GM21423 (cell line): ENCODE data around the gene CC2D2A.
"Not testable (repeated sequence)": the region's sequence is repeated elsewhere in the genome, so short reads cannot be mapped to it uniquely, and the experiment has no call there.

Experiments
- ATAC-seq: cut with Tn5 transposase; IDR thresholded peaks from one replicate; pipeline ENCODE4 v1.9.1; 2021; ENCODE audit warnings: mild to moderate bottlenecking, moderate library complexity; ENCODE audit not compliant: unreplicated experiment

Gene CC2D2A

GRCh38 chr4:15513545-15513944 is 43.9 kb downstream of the CC2D2A start:
- no peak for ATAC-seq

GRCh38 chr4:15515106-15515505 is 45.4 kb downstream of the CC2D2A start:
- no peak for ATAC-seq

DNA sequence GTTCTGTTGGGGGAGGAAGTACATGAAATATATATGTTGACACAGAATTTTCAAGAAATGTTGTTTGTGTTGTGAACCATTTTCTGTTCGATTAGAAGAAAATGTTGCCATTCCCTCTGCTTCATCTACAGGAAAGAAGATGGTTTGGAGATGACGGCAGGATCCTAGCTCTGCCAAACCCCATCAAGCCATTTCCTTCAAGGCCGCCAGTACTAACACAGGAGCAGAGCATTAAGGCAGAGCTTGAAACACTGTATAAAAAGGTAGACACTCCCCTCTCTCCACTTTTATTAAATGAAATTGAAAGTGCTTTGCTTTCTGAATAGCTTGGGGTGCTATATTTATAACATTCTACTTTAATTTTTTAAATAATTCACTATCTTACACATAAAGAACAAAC is 46.8 kb downstream of the CC2D2A start:
- no peak for ATAC-seq

DNA sequence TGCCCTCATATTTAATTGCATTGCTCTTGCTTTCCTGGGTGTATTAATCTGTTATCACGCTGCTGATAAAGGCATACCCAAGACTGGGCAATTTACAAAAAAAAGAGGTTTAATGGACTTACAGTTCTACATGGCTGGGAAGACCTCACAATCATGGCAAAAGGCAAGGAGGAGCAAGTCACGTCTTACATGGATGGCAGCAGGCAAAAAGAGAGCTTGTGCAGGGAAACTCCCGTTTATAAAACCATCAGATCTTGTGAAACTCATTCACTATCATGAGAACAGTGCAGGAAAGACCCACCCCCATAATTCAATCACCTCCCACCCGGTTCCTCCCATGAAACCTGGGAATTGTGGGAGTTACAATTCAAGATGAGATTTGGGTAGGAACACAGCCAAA is 48.0 kb downstream of the CC2D2A start:
- not testable (repeated sequence) for ATAC-seq

DNA sequence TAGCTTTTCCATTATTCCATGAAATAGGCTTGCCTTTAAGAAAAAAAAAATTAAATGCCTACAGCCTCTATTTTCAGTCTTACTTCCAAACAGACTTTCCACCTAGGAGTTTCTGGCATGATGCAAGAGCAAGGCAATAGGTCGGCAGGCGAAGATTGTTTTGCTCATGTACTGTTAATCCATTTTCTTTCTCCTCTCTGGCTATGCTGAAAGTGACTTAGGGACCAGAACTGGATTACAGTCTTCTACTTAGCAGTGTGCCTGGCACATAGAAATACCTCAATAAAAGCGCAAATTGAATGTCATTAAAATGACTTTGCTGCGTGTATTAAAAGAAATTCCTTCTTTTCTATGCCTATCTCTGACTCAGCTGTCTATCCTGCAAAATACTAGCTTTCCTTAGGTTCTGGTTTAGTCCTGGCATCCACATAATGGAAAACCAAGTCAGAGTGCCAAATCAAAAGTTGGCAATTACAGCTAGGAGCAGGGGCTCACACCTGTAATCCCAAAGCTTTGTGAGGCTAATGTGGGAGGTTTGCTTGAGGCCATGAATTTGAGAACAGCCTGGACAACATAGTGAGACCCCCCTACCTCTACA is 51.9 kb downstream of the CC2D2A start:
- ATAC-seq: no peak

DNA sequence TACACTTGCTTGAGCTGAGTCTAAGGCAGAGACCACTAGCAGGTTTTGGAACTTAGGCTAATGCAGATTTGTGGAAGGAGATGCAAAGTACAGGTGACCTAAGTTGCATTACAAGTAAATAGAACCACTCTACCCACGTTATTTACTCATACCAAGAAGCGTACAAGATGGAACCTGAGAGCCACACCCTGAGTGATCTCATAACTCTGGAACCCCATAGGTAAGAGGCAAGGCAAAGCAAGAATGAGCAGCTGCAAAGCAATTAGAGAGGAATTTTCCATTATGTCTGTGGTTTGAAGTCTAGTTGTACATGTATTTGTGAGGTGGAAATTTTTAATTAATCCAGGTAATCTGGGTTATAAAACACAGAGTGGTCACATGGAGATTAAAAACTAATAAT is 55.4 kb downstream of the CC2D2A start:
- ATAC-seq: no peak

- ATAC-seq: no peak
These were observed 57.4 kb downstream of the CC2D2A start for GRCh38 chr4:15526924-15527592.

DNA sequence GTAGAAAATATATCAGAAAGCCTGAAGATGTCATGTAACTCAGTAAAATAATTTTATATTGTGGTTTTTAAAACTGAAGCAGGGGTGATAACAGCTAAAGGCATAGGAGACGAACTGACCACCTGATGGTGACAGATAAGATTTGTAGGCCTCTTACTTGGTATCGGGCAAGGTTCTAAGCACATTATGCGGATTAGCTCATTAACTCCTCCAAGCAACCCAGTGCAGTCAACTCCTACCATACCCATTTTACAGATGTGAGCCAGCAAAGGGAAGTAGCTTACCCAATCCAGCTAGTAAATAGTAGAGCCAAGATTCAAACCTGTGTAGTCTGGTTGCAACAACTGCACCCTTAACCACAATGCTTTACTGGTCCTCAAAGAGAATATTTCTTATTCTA is 62.1 kb downstream of the CC2D2A start:
- ATAC-seq: no peak

DNA sequence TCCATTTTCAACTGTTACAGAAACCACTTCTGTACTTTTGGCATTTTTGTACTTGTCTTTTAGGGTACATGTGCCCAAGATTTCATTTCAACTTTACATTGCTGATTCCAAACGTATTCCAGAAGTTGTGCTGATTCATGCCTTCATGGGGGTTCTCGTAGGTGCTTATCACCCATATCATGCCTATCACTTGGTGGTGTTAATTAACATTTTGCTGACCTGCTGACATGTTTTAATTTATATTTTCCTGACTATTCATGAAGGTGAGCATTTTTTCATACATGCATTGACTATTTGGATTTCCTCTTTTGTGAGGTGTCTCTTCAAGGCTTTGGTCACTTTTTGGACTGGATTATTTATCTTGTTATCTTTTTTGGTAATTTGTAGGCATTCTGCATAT is 64.1 kb downstream of the CC2D2A start:
- ATAC-seq: no peak

DNA sequence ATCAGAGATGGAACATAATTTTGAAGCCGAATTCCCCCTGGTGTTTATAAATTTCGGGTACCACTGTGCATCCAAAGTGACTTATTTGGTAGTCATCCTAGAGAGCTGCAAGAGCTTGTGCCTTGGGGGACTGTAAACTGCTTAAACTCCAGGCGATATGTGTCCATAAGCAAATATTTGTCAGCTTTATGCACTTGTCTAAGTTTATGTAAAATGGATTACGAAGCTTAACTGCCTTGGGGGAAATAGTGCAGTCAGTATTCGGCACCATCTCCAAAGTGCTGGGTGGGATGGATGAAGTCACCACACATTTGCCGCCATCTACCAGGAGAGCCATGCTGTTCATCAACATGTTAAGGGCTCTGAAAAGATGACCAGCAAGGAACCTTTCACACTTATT is 65.9 kb downstream of the CC2D2A start:
- ATAC-seq: no peak

DNA sequence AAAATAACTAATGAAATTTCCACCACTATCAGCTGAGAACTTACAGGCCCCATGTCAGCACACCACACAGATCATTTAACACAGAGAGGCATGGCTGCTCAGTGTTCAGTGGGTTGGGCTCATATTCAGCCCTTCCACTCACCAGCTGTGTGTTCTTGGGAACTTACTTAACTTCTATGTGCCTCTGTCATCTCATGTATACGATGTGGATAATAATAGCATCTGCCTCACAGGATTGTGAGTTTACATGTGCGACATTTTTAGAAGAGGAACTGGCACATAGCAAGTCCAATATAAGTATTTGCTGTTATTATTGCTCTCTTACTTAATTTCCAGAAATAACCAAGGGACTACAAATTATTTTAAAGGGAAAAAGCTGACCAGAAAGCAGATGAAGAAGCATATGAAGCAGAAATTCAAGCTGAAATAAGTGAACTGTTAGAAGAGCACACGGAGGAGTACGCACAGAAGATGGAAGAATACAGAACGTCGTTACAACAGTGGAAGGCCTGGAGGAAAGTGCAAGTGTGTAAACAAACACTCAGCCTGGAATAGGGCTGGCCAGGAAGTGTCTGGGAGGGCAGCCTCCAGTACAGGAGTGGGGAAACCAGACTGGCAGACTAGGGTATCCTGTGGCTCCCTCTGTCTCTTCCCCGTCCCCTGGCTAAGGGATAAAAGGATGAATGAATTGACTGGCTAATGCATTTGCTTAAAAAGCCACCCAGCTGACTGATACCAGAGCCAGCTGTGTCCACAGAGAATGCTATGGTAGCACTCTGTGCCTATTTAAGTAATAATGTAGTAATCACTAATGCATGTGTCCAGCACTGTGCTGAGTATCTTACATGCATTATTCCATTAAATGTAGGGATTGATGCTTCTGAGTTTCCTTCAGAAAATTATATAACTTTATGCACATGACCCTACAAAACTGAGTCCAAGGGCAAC is 67.1 kb downstream of the CC2D2A start:
- ATAC-seq: no peak

GRCh38 chr4:15541941-15542340 is 72.3 kb downstream of the CC2D2A start:
- ATAC-seq: no peak

GRCh38 chr4:15542760-15543159 is 73.1 kb downstream of the CC2D2A start:
- ATAC-seq: no peak

DNA sequence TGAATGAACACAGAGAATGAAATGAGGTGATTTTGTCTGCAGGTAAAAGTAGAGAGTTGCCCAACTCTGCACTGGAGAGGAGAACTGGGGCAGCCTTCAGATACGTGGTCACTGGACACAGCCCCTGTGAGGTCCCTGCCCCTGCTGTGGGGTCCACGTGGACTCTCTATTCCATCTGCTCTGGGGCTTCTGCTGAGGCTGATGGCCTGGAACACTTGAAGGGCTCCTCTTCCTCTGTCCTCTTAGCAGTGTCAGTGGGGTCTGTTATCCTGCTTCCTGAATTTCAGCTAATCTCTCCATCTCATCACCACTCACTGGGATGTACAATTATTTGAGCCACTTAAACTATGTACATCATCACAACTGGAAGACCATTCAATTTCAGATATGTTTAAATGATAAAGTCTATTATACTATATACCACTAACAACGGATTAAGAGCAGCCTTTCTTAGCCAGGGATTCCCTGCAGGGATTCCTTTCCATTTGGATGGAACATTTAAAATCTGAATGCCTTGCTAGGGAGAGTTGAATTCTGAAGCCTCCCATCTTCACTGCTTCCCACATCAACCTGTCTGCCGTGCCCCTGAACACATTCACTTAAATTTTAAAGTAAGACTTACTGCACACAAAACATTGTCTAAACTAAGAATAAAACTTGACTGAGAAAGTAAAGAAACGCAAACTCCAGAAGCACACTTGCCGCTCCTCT is 74.0 kb downstream of the CC2D2A start:
- no peak for ATAC-seq

DNA sequence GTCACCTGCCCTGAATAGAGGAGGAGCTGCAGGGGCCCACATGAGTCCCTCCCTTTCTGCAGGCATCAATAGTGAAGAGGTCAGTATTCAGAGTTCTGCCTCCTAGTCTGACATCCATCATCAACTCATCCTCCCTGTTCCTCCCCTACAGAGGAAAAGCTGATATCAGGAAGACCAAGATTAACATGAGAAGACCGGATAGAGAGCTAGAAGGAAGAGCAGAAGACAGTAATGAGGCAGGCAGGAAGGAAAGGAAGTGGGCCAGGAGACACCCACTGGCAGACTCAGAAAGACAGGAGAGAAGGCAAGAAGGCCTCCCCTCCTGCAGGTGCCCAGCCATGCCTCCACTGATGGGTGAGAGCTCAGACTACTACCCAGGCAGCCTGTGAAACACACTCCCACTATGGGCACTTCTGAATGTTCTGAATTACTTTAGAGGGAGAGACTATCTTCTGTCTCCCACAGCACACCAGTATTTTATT is 74.6 kb downstream of the CC2D2A start:
- no peak for ATAC-seq

DNA sequence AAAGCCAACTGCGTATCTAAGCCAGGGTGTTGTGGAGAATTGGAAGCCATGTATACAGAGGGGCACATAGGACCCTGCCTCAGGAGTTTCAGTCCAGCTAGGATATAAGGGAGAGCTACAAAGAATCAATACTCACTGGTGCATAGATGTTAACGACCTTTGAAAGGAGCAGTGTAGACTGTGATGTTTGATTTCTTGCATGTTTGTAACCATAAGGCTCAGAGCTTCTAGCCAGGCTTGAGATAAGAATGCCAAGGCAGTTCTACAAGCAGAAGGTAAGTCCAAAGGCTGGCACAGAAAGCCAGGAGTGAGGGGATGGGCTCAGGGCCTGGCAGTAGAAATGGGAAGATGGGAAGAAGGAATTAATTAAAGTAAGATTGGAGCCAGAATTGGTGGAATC is 75.7 kb downstream of the CC2D2A start:
- ATAC-seq: no peak

- ATAC-seq: no peak
These were observed 77.7 kb downstream of the CC2D2A start for GRCh38 chr4:15547392-15547791.

GRCh38 chr4:15550491-15550890 is 80.8 kb downstream of the CC2D2A start:
- ATAC-seq: no peak

DNA sequence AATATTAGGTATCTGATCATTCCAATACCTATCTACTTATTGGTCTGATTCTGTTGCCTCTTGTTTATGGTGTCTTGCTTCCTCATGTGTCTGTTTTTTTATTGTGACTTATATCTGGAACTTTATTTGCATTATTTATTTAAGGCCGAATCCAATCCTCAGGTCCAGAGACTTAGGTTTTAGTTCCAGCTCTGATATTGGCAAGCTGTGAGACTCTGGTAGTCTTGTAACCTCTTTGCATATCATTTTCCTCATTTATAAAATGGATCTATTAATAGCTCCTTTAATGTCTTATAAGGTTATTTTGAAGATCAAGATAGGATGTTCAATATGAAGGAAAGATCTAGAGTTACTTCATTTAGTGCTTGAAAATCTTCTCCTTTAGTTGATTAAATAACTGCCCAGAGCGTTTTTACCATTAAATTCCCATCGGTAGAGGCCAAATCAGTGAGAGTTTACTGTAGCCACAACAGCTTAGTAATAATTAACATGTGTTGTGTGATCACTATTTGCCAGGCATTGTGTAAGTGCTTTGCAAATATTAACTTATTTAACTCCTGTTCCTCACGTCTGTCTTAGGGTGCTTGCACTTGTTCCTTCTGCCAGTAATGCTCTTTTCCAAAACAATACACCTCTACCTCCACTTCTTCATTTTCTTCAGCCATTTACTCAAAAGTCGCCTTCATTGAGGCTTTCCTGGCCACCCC is 82.2 kb downstream of the CC2D2A start:
- ATAC-seq: no peak

- no peak for ATAC-seq
These were observed 83.1 kb downstream of the CC2D2A start for GRCh38 chr4:15552557-15553362.
